Uterus (tissue), 4 donors: ENCODE results near the gene DAPP1. TPM values are rescaled to one million over a fixed set of nuclear protein-coding genes. Genes with fewer than 3 reads are reported as not detected.

ENCODE experiments used
- DNase-seq, 2 donors: peaks; one replicate each; pipeline ENCODE4 v3.0.0-alpha.2; 2019 to 2020
- H3K27ac ChIP-seq, 2 donors: fragments of 200-600 bp; sonication (generic); 1 replicate in 1 of 2; 2 replicates in 1 of 2; pipeline ENCODE4 v1.5.1; 2016 to 2018
- H3K27me3 ChIP-seq, 2 donors: fragments of 200-600 bp; sonication (generic); one replicate each; pipeline ENCODE4 v1.5.1; 2018 to 2019; ENCODE audit warnings: control low read depth in 1 of 2
- H3K36me3 ChIP-seq, 2 donors: fragments of 200-600 bp; sonication (generic); one replicate each; pipeline ENCODE4 v1.5.1; 2019; ENCODE audit warnings: control low read depth in 1 of 2
- H3K4me1 ChIP-seq, 2 donors: fragments of 200-600 bp; sonication (generic); one replicate each; pipeline ENCODE4 v1.5.1; 2018 to 2019; ENCODE audit warnings: control low read depth in 1 of 2
- H3K4me3 ChIP-seq, 2 donors: fragments of 200-600 bp; sonication (generic); 1 replicate in 1 of 2; 2 replicates in 1 of 2; pipeline ENCODE4 v1.5.1; 2018 to 2019; ENCODE audit warnings: mild to moderate bottlenecking in 1 of 2
- H3K9me3 ChIP-seq, 2 donors: fragments of 200-600 bp; sonication (generic); one replicate each; pipeline ENCODE4 v1.5.1; 2019; ENCODE audit warnings: control low read depth in 1 of 2
- CTCF ChIP-seq, 4 experiments: fragments of 200-600 bp in 2 of 4; fragments of 450-650 bp in 2 of 4; sonication (generic) in 2 of 4; IDR thresholded peaks; one replicate each; pipeline ENCODE4 v1.5.1; 2016 to 2019; ENCODE audit warnings: antibody characterized with exemption in 4 of 4, mild to moderate bottlenecking in 2 of 4, moderate library complexity in 1 of 4
- POLR2A ChIP-seq, 2 donors: fragments of 450-650 bp; IDR thresholded peaks; one replicate each; pipeline ENCODE4 v1.6.1; 2016; ENCODE audit warnings: antibody characterized with exemption in 2 of 2, mild to moderate bottlenecking in 1 of 2, moderate library complexity in 1 of 2
- intact Hi-C: fragments of 100-400 bp; cut with DNase I; formaldehyde crosslinking; loops from one replicate; pipeline ENCODE4 v1.15.1; 2023; ENCODE audit warnings: low total_unique reads
- total RNA-seq, 4 donors: library from RNA; depleted of rRNA in 3 of 4; stranded (reverse); fragments of >200 nt in 3 of 4; gene quantifications; one replicate each; pipeline versions ENCODE4 v1.1.0 to v1.2.4, GENCODE V29; 2014 to 2023
- donor health status: DM: yes; HTN: yes; CAD: no.

The DAPP1 gene
- total RNA-seq, 4 donors from 2014 or later, result 1.8 to 7.2 (median 2.8) TPM

- intact Hi-C loops, result no loop called here
These were observed 28.6 kb downstream of the DAPP1 start for GRCh38 chr4:99845179-99845578.

GRCh38 chr4:99845708-99846469, 29.3 kb downstream of the DAPP1 start:
- peak overlapping the region in 1 of 2 donors; percentile 47 for H3K27ac ChIP-seq
- H3K4me1 ChIP-seq, result no peaks in the 10 kb centered on the region
- no peak overlapping the region for H3K4me3 ChIP-seq
- intact Hi-C loops, result no loop called here
- DNase-seq, result no peak
- H3K27me3 ChIP-seq, result no peaks in the 10 kb centered on the region
- H3K9me3 ChIP-seq, result no peaks in the 10 kb centered on the region
- H3K36me3 ChIP-seq, result no peaks in the 10 kb centered on the region
- no peak for TF ChIP-seq CTCF (IDR thresholded peaks at IDR 0.05)
- no peak for TF ChIP-seq POLR2A (IDR thresholded peaks at IDR 0.05)

More at GRCh38 chr4:99845179-99845578, 28.6 kb downstream of the DAPP1 start:
- no peak overlapping the region for H3K27ac ChIP-seq
- H3K4me3 ChIP-seq, result no peak overlapping the region
- TF ChIP-seq POLR2A (IDR thresholded peaks at IDR 0.05) (no peak), CTCF (IDR thresholded peaks at IDR 0.05) (no peak)
- H3K9me3 ChIP-seq, result no peaks in the 10 kb centered on the region
- no peak for DNase-seq
- no peaks in the 10 kb centered on the region for H3K27me3 ChIP-seq
- H3K36me3 ChIP-seq, result no peaks in the 10 kb centered on the region
- no peaks in the 10 kb centered on the region for H3K4me1 ChIP-seq

GRCh38 chr4:99846891-99847290, 30.3 kb downstream of the DAPP1 start:
- no peaks in the 10 kb centered on the region for H3K9me3 ChIP-seq
- no peaks in the 10 kb centered on the region for H3K4me1 ChIP-seq
- H3K27ac ChIP-seq, result no peak overlapping the region
- intact Hi-C loops, result no loop called here
- no peaks in the 10 kb centered on the region for H3K27me3 ChIP-seq
- H3K36me3 ChIP-seq, result no peaks in the 10 kb centered on the region
- no peak overlapping the region for H3K4me3 ChIP-seq
- DNase-seq, result no peak
- TF ChIP-seq CTCF (IDR thresholded peaks at IDR 0.05) (no peak), POLR2A (IDR thresholded peaks at IDR 0.05) (no peak)

- no peaks in the 10 kb centered on the region for H3K9me3 ChIP-seq
- no peaks in the 10 kb centered on the region for H3K4me1 ChIP-seq
- no peak for DNase-seq
- intact Hi-C loops, result no loop called here
- no peaks in the 10 kb centered on the region for H3K36me3 ChIP-seq
- no peaks in the 10 kb centered on the region for H3K27me3 ChIP-seq
- TF ChIP-seq CTCF (IDR thresholded peaks at IDR 0.05), result no peak
- TF ChIP-seq POLR2A (IDR thresholded peaks at IDR 0.05), result no peak
- H3K4me3 ChIP-seq, result no peak overlapping the region
- no peak overlapping the region for H3K27ac ChIP-seq
These were observed 30.8 kb downstream of the DAPP1 start for GRCh38 chr4:99847362-99847976.

- Histone ChIP-seq H3K4me3 (no peak overlapping the region), H3K27me3 (no peaks in the 10 kb centered on the region)
- DNase-seq, result no peak
These were observed 32.0 kb downstream of the DAPP1 start for GRCh38 chr4:99848591-99849001.

More at GRCh38 chr4:99848591-99849001, 32.0 kb downstream of the DAPP1 start:
- Histone ChIP-seq H3K36me3 (no peaks in the 10 kb centered on the region), H3K27ac (no peak overlapping the region), H3K4me1 (no peaks in the 10 kb centered on the region), H3K9me3 (no peaks in the 10 kb centered on the region)
- intact Hi-C loops, result no loop called here
- TF ChIP-seq POLR2A (IDR thresholded peaks at IDR 0.05) (no peak), CTCF (IDR thresholded peaks at IDR 0.05) (no peak)
